Testis (tissue), 3 donors: ENCODE data around the gene MAP7. TPM values are rescaled to one million over a fixed set of nuclear protein-coding genes. Genes with fewer than 3 reads are reported as not detected.

Experiments
- DNase-seq: peaks from one replicate; pipeline ENCODE4 v3.0.0-alpha.2; 2019
- H3K27ac ChIP-seq, 2 donors: fragments of 200-600 bp; sonication (generic); one replicate each; pipeline ENCODE4 v1.5.1; 2019
- H3K27me3 ChIP-seq: fragments of 200-600 bp; sonication (generic); one replicate; pipeline ENCODE4 v1.5.1; 2019
- H3K36me3 ChIP-seq: fragments of 200-600 bp; sonication (generic); one replicate; pipeline ENCODE4 v1.5.1; 2017; ENCODE audit warnings: low read depth; ENCODE audit errors: missing control alignments
- H3K4me1 ChIP-seq: fragments of 200-600 bp; sonication (generic); one replicate; pipeline ENCODE4 v1.5.1; 2019
- H3K4me3 ChIP-seq, 2 donors: fragments of 200-600 bp; sonication (generic); one replicate each; pipeline ENCODE4 v1.5.1; 2017 to 2019
- H3K9me3 ChIP-seq: fragments of 200-600 bp; sonication (generic); one replicate; pipeline ENCODE4 v1.5.1; 2017
- POLR2A ChIP-seq: fragments of 450-650 bp; IDR thresholded peaks from one replicate; pipeline ENCODE4 v1.6.1; 2017; ENCODE audit warnings: antibody characterized with exemption, mild to moderate bottlenecking, moderate library complexity
- WGBS, 2 donors: methylation state at CpG; one replicate each; pipeline ENCODE4 v1.1.5; 2018; 5-methylcytosine and 5-hydroxymethylcytosine counted together
- intact Hi-C: fragments of 100-400 bp; cut with DNase I; formaldehyde crosslinking; loops from one replicate; pipeline ENCODE4 v1.15.1; 2023; ENCODE audit warnings: low total_unique reads
- polyA plus RNA-seq: library from polyadenylated mRNA; stranded (reverse); fragments of 350-450 nt; fragmentation: Illumina TruSeq; extraction: RNeasy Lipid Tissue Mini Kit (QIAGEN cat#74804); gene quantifications from one replicate; pipeline ENCODE4 v1.2.3, GENCODE V29; 2014; ENCODE audit warnings: low read depth, low replicate concordance; ENCODE audit not compliant: insufficient read depth
- total RNA-seq, 2 donors: library from RNA; depleted of rRNA; stranded (reverse); fragments of >200 nt; gene quantifications; one replicate each; pipeline ENCODE4 v1.2.3, GENCODE V29; 2016
- TF ChIP-seq, protein P1 (sequence below), 3 experiments: fragments of 450-650 bp in 2 of 3; fragments of 200-600 bp in 1 of 3; sonication (generic) in 1 of 3; IDR thresholded peaks; one replicate each; pipeline ENCODE4 v1.5.1; 2016 to 2019; ENCODE audit warnings: antibody characterized with exemption in 3 of 3, mild to moderate bottlenecking in 2 of 3, moderate library complexity in 1 of 3

The MAP7 gene
- total and polyA plus RNA-seq, 3 donors from 2014 or later: 38.5 to 61.4 (median 48.7) TPM

DNA sequence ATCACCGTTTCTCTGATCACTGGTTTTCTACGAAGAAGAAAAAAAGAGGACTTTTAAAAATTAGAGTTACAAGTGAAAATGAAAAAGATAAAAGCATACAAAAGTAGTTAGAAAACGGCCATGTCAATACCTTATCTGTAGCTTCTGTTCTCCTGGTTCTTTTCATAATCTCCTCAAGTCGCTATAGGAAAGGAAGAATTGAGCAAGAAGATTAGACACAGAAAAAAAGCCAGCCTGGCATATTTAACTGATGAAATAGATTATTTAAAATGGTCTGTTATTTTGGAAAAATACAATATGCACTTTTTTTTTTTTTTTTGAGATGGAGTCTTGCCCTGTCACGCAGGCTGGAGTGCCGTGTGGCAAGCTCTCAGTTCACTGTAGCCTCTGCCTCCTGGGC, 190.4 kb downstream of the MAP7 start:
- intact Hi-C loops: no loop called here
- Histone ChIP-seq H3K9me3 (no peaks in the 10 kb centered on the region), H3K4me3 (peak overlapping the region in 1 of 2 donors; percentile 53), H3K27ac (no peak overlapping the region), H3K36me3 (no peaks in the 10 kb centered on the region), H3K4me1 (no peaks in the 10 kb centered on the region), H3K27me3 (no peaks in the 10 kb centered on the region)
- no peak for TF ChIP-seq POLR2A
- TF ChIP-seq, protein P1, sequence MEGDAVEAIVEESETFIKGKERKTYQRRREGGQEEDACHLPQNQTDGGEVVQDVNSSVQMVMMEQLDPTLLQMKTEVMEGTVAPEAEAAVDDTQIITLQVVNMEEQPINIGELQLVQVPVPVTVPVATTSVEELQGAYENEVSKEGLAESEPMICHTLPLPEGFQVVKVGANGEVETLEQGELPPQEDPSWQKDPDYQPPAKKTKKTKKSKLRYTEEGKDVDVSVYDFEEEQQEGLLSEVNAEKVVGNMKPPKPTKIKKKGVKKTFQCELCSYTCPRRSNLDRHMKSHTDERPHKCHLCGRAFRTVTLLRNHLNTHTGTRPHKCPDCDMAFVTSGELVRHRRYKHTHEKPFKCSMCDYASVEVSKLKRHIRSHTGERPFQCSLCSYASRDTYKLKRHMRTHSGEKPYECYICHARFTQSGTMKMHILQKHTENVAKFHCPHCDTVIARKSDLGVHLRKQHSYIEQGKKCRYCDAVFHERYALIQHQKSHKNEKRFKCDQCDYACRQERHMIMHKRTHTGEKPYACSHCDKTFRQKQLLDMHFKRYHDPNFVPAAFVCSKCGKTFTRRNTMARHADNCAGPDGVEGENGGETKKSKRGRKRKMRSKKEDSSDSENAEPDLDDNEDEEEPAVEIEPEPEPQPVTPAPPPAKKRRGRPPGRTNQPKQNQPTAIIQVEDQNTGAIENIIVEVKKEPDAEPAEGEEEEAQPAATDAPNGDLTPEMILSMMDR (IDR thresholded peaks at IDR 0.05): no peak
- DNase-seq: no peak
- WGBS, 2 donors: 63 to 65% methylated on average over 6 of the region's 6 CpGs

DNA sequence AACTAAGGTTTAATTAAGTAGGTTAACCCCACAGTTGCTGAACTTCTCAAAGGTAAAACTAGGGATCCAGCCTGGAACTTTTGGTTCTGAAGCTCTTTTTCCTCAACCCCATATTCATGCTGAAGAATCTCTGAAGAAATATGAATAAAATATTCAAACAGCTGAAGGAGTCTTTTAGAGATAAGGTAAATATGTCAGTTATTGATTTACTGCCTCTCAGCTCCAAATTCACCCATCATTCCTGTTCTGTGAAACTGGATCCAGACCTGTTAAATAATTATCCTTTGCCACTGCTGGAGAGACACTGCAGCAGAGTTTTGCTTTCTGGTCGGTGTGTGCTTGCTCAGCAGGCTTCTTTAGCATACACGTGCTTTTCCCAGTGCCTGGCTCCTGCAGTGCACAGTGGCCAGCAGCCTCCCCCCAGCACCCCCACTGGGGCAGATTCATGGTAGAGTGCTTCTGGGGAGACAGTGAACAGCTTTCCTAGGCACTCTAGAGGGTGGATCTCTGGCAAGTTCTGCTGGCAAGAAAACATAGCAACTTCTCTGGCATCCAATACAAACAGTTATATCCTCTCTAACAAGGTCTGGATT, 198.6 kb downstream of the MAP7 start:
- no peak for TF ChIP-seq POLR2A
- TF ChIP-seq, protein P1 (IDR thresholded peaks at IDR 0.05): no peak
- WGBS, 2 donors: 31% methylated on average over 2 of the region's 2 CpGs
- H3K27ac ChIP-seq: no peak overlapping the region

DNA sequence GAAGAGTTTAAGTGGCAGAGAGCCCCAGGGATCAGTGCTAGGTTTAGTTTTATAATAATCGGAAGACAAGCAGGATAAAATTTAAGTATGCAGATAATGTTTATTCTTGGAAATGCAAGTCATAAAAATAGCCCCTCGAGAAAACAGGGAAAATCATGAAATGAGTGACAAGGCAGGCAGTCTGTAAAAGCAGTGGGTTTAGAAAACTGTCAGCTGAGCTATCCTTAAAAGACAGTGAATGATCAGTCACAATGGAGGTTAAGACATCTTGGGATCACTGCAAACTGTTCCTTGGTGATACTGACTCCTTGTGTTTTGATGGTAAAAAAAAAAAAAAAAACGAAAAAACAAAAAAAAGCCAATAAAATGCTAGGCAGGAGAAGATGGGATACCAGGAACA, 199.3 kb downstream of the MAP7 start:
- H3K27me3 ChIP-seq: no peaks in the 10 kb centered on the region
- TF ChIP-seq, protein P1 (IDR thresholded peaks at IDR 0.05): no peak
- TF ChIP-seq POLR2A: no peak
- WGBS, 2 donors: 64 to 70% methylated on average over 3 of the region's 3 CpGs
- no peak overlapping the region for H3K4me3 ChIP-seq
- H3K36me3 ChIP-seq: no peaks in the 10 kb centered on the region
- no peaks in the 10 kb centered on the region for H3K9me3 ChIP-seq
- intact Hi-C loops: no loop called here
- DNase-seq: no peak
- no peaks in the 10 kb centered on the region for H3K4me1 ChIP-seq
- no peak overlapping the region for H3K27ac ChIP-seq

More for the DNA sequence above, 198.6 kb downstream of the MAP7 start:
- Histone ChIP-seq H3K27me3 (no peaks in the 10 kb centered on the region), H3K4me1 (no peaks in the 10 kb centered on the region), H3K9me3 (no peaks in the 10 kb centered on the region), H3K36me3 (no peaks in the 10 kb centered on the region), H3K4me3 (no peak overlapping the region)
- intact Hi-C loops: no loop called here
- no peak for DNase-seq

DNA sequence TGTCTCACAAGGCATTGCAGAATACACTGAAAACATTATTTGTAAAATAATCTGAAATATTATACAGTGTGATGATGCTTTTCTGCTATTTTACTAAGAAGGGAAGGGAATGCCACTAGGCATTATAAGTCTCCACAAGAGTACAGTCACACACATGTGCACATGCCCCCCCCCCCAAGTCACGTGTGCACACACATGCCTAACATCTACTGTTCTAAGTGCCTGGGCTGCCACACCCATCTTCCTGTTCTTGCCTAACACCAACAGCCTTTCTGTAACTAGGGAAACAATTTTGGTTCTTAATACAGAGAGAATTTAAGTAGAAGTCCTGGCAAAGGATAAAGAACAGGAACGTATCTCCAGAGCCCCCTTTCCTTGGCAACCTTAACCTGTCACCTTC, 202.4 kb downstream of the MAP7 start:
- intact Hi-C loops: no loop called here
- DNase-seq: no peak
- TF ChIP-seq, protein P1 (IDR thresholded peaks at IDR 0.05): no peak
- TF ChIP-seq POLR2A: no peak
- 87 to 88% methylated on average over 2 of the region's 2 CpGs for WGBS, 2 donors
- H3K27me3 ChIP-seq: no peaks in the 10 kb centered on the region
- no peaks in the 10 kb centered on the region for H3K36me3 ChIP-seq
- H3K9me3 ChIP-seq: no peaks in the 10 kb centered on the region
- H3K27ac ChIP-seq: no peak overlapping the region
- no peaks in the 10 kb centered on the region for H3K4me1 ChIP-seq
- no peak overlapping the region for H3K4me3 ChIP-seq

DNA sequence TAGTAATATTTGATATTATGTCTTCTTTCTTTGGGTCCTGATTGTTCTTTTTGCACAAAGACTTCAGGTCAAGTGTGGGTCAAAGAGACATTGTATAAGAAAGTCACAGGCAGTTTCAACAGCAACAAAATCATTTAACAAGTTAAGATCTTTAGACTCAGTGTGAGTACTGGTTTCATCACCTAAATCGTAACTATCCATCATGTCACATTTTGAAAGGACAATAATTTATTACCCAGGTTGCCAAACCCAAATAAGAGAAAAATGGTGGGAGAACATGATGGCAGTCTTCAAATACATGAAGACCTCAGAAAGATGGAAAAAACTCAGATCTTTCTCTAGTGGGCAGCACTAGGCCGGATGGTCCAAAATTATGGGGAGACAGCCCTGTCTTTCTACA, 205.1 kb downstream of the MAP7 start:
- Histone ChIP-seq H3K4me3 (no peak overlapping the region), H3K27ac (no peak overlapping the region), H3K9me3 (no peaks in the 10 kb centered on the region), H3K27me3 (no peaks in the 10 kb centered on the region), H3K36me3 (no peaks in the 10 kb centered on the region), H3K4me1 (no peaks in the 10 kb centered on the region)
- no peak for DNase-seq
- 75 to 76% methylated on average over 2 of the region's 2 CpGs for WGBS, 2 donors
- intact Hi-C loops: no loop called here
- TF ChIP-seq, protein P1 (IDR thresholded peaks at IDR 0.05): no peak
- no peak for TF ChIP-seq POLR2A
